Dendritic cell treated with granulocyte-macrophage colony-stimulating factor and Interleukin-4, amounts not matched to agents 40 ng/mL and 50 ng/mL, for 4 days (primary cell): Measurements from ENCODE around the gene TAF7.
"Not testable (repeated sequence)": the region's sequence is repeated elsewhere in the genome, so short reads cannot be mapped to it uniquely, and the experiment has no call there.

Experiments used
- H3K27ac Mint-ChIP-seq: one replicate; pipeline ENCODE4 v1.8.0; 2022; ENCODE audit warnings: mild to moderate bottlenecking, mixed read lengths
- H3K27me3 Mint-ChIP-seq: one replicate; pipeline ENCODE4 v1.8.0; 2022; ENCODE audit warnings: mild to moderate bottlenecking, mixed read lengths
- H3K36me3 Mint-ChIP-seq: one replicate; pipeline ENCODE4 v1.8.0; 2022; ENCODE audit warnings: low read depth, mixed read lengths
- H3K4me1 Mint-ChIP-seq: one replicate; pipeline ENCODE4 v1.8.0; 2022; ENCODE audit warnings: low read depth, mixed read lengths
- H3K4me3 Mint-ChIP-seq: one replicate; pipeline ENCODE4 v1.8.0; 2022; ENCODE audit warnings: mild to moderate bottlenecking, moderate library complexity, mixed read lengths
- H3K9me3 Mint-ChIP-seq: one replicate; pipeline ENCODE4 v1.8.0; 2022; ENCODE audit warnings: mixed read lengths
- intact Hi-C: fragments of 100-400 bp; cut with micrococcal nuclease; formaldehyde crosslinking; loops from one replicate; pipeline ENCODE4 v1.15.0; 2022

TAF7 gene

GRCh38 chr5:141346017-141346416 lies 25.4 kb upstream of the TAF7 start:
- H3K36me3 Mint-ChIP-seq, H3K4me1 Mint-ChIP-seq, H3K27ac Mint-ChIP-seq, intact Hi-C loops, H3K4me3 Mint-ChIP-seq: not testable (repeated sequence)
- Mint-ChIP-seq H3K9me3 (peaks cover 66% of the 10 kb centered on the region), H3K27me3 (peaks cover 58% of the 10 kb centered on the region)

- Mint-ChIP-seq H3K4me1 (no peaks in the 10 kb centered on the region), H3K27ac (no peak overlapping the region), H3K9me3 (peaks cover 66% of the 10 kb centered on the region), H3K36me3 (peaks cover 5% of the 10 kb centered on the region), H3K4me3 (no peak overlapping the region), H3K27me3 (peaks cover 58% of the 10 kb centered on the region)
- intact Hi-C loops, result no loop called here
These were observed 24.7 kb upstream of the TAF7 start for GRCh38 chr5:141345327-141345726.

- H3K4me1 Mint-ChIP-seq, result no peaks in the 10 kb centered on the region
- H3K9me3 Mint-ChIP-seq, result peaks cover 69% of the 10 kb centered on the region
- no peak overlapping the region for H3K27ac Mint-ChIP-seq
- H3K27me3 Mint-ChIP-seq, result peaks cover 63% of the 10 kb centered on the region
- intact Hi-C loops, result no loop called here
- no peak overlapping the region for H3K4me3 Mint-ChIP-seq
- H3K36me3 Mint-ChIP-seq, result peaks cover 5% of the 10 kb centered on the region
These were observed 23.4 kb upstream of the TAF7 start for GRCh38 chr5:141343953-141344463.

GRCh38 chr5:141343242-141343952 lies 22.8 kb upstream of the TAF7 start, which contains the start of gene PCDHGA3:
Gene PCDHGA3 (plus strand): TSS chr5:141343829. CDS start chr5:141344034, 205 bp downstream.
- Mint-ChIP-seq H3K4me3 (no peak within 1 kb of the TSS), H3K9me3 (peaks cover 75% of the 10 kb centered on the region), H3K27ac (no peak within 1 kb of the TSS), H3K27me3 (peaks cover 67% of the 10 kb centered on the region), H3K4me1 (no peaks in the 10 kb centered on the region), H3K36me3 (peaks cover 5% of the 10 kb centered on the region)
- intact Hi-C loops, result no loop called here

- peaks cover 81% of the 10 kb centered on the region for H3K9me3 Mint-ChIP-seq
- peaks cover 5% of the 10 kb centered on the region for H3K36me3 Mint-ChIP-seq
- H3K4me1 Mint-ChIP-seq, result no peaks in the 10 kb centered on the region
- no peak overlapping the region for H3K4me3 Mint-ChIP-seq
- no peak overlapping the region for H3K27ac Mint-ChIP-seq
- H3K27me3 Mint-ChIP-seq, result peaks cover 71% of the 10 kb centered on the region
- intact Hi-C loops, result no loop called here
These were observed 22.2 kb upstream of the TAF7 start for GRCh38 chr5:141342773-141343172.

- H3K36me3 Mint-ChIP-seq, H3K4me1 Mint-ChIP-seq, intact Hi-C loops, H3K27ac Mint-ChIP-seq, H3K4me3 Mint-ChIP-seq: not testable (repeated sequence)
- Mint-ChIP-seq H3K27me3 (peaks cover 76% of the 10 kb centered on the region), H3K9me3 (peaks cover 69% of the 10 kb centered on the region)
These were observed 20.3 kb upstream of the TAF7 start for GRCh38 chr5:141340781-141341354.

- H3K27me3 Mint-ChIP-seq, result peaks cover 72% of the 10 kb centered on the region
- H3K9me3 Mint-ChIP-seq, result peaks cover 68% of the 10 kb centered on the region
These were observed 18.1 kb upstream of the TAF7 start, which contains the start of gene PCDHGA2 for GRCh38 chr5:141338538-141339306. Gene PCDHGA2 (plus strand): TSS chr5:141338760.

GRCh38 chr5:141332571-141332970 lies 12.0 kb upstream of the TAF7 start:
- H3K36me3 Mint-ChIP-seq, intact Hi-C loops: not testable (repeated sequence)
- H3K27me3 Mint-ChIP-seq, result peaks cover 80% of the 10 kb centered on the region

More at GRCh38 chr5:141338538-141339306, 18.1 kb upstream of the TAF7 start, which contains the start of gene PCDHGA2:
- Mint-ChIP-seq H3K27ac (no peak within 1 kb of the TSS), H3K4me3 (no peak within 1 kb of the TSS), H3K36me3 (no peaks in the 10 kb centered on the region), H3K4me1 (no peaks in the 10 kb centered on the region)
- intact Hi-C loops, result no loop called here

GRCh38 chr5:141330299-141331080 lies 9.9 kb upstream of the TAF7 start, which contains the start of gene PCDHGA1:
Gene PCDHGA1 (plus strand): TSS chr5:141330514.
- Mint-ChIP-seq H3K27ac (no peak within 1 kb of the TSS), H3K27me3 (peaks cover 79% of the 10 kb centered on the region), H3K9me3 (peaks cover 68% of the 10 kb centered on the region), H3K36me3 (no peaks in the 10 kb centered on the region), H3K4me3 (no peak within 1 kb of the TSS), H3K4me1 (peaks cover 6% of the 10 kb centered on the region)
- intact Hi-C loops, result no loop called here

More at GRCh38 chr5:141332571-141332970, 12.0 kb upstream of the TAF7 start:
- H3K4me3 Mint-ChIP-seq, H3K27ac Mint-ChIP-seq, H3K4me1 Mint-ChIP-seq: not testable (repeated sequence)
- H3K9me3 Mint-ChIP-seq, result peaks cover 55% of the 10 kb centered on the region

GRCh38 chr5:141328231-141328630 lies 7.6 kb upstream of the TAF7 start:
- peaks cover 63% of the 10 kb centered on the region for H3K27me3 Mint-ChIP-seq
- intact Hi-C loops, result loop anchor here (10.0 kb wide), 2 partner anchors 87 to 187 kb away; partner anchors contain the start of genes PCDHGA10 and PCDHGB7
- peaks cover 59% of the 10 kb centered on the region for H3K9me3 Mint-ChIP-seq
- H3K4me1 Mint-ChIP-seq, result peaks cover 6% of the 10 kb centered on the region
- no peak overlapping the region for H3K27ac Mint-ChIP-seq
- no peaks in the 10 kb centered on the region for H3K36me3 Mint-ChIP-seq
- no peak overlapping the region for H3K4me3 Mint-ChIP-seq

GRCh38 chr5:141326088-141326854 lies 5.7 kb upstream of the TAF7 start:
- H3K9me3 Mint-ChIP-seq, result peaks cover 56% of the 10 kb centered on the region
- intact Hi-C loops, result loop anchor here (10.0 kb wide), 2 partner anchors 89 to 189 kb away; partner anchors contain the start of genes PCDHGA10 and PCDHGB7
- peak overlapping the region; percentile 65 for H3K4me3 Mint-ChIP-seq
- peaks cover 49% of the 10 kb centered on the region for H3K27me3 Mint-ChIP-seq
- peaks cover 6% of the 10 kb centered on the region for H3K4me1 Mint-ChIP-seq
- H3K36me3 Mint-ChIP-seq, result peaks cover 7% of the 10 kb centered on the region
- H3K27ac Mint-ChIP-seq, result no peak overlapping the region

GRCh38 chr5:141322261-141322660 lies 1.7 kb upstream of the TAF7 start:
- H3K4me1 Mint-ChIP-seq, result peaks cover 17% of the 10 kb centered on the region

More at GRCh38 chr5:141322261-141322660, 1.7 kb upstream of the TAF7 start:
- Mint-ChIP-seq H3K4me3 (no peak overlapping the region), H3K9me3 (peaks cover 73% of the 10 kb centered on the region), H3K27me3 (peaks cover 20% of the 10 kb centered on the region), H3K36me3 (peaks cover 40% of the 10 kb centered on the region), H3K27ac (no peak overlapping the region)
- intact Hi-C loops, result loop anchor here (10.0 kb wide), 2 partner anchors 93 to 193 kb away; partner anchors contain the start of genes PCDHGA10 and PCDHGB7
